Liver (tissue), 9 donors: ENCODE data around the gene MOK. TPM values are rescaled to one million over a fixed set of nuclear protein-coding genes. Genes with fewer than 3 reads are reported as not detected.

Experiments used
- DNase-seq: peaks from one replicate; pipeline ENCODE4 v3.0.0-alpha.2; 2017; ENCODE audit warnings: low spot score
- H3K27ac ChIP-seq, 2 donors: one replicate each; pipeline ENCODE4 v1.7.0; 2013; ENCODE audit warnings: inconsistent platforms in 2 of 2, low read length in 2 of 2, control low read depth in 1 of 2, low read depth in 1 of 2, mild to moderate bottlenecking in 1 of 2
- H3K27me3 ChIP-seq, 4 donors: one replicate each; pipeline versions ENCODE4 v1.6.1 to v1.7.0; 2013; ENCODE audit warnings: low read length in 3 of 4, inconsistent platforms in 1 of 4, mild to moderate bottlenecking in 1 of 4, moderate library complexity in 1 of 4; ENCODE audit not compliant: control insufficient read depth in 4 of 4, insufficient read depth in 4 of 4
- H3K36me3 ChIP-seq, 4 donors: one replicate each; pipeline versions ENCODE4 v1.6.1 to v1.7.0; 2013; ENCODE audit warnings: low read length in 3 of 4, mild to moderate bottlenecking in 3 of 4, low read depth in 1 of 4, moderate library complexity in 1 of 4; ENCODE audit not compliant: control insufficient read depth in 4 of 4, insufficient read depth in 3 of 4
- H3K4me1 ChIP-seq, 4 donors: one replicate each; pipeline versions ENCODE4 v1.6.1 to v1.7.0; 2013; ENCODE audit warnings: low read length in 3 of 4, mild to moderate bottlenecking in 3 of 4, moderate library complexity in 1 of 4; ENCODE audit not compliant: control insufficient read depth in 4 of 4, insufficient read depth in 4 of 4
- H3K4me3 ChIP-seq, 3 donors: one replicate each; pipeline versions ENCODE4 v1.6.1 to v1.7.0; 2013; ENCODE audit warnings: low read length in 3 of 3, control low read depth in 1 of 3, low read depth in 1 of 3, mild to moderate bottlenecking in 1 of 3
- H3K9ac ChIP-seq, 2 donors: one replicate each; pipeline ENCODE4 v1.7.0; 2013; ENCODE audit warnings: low read length in 2 of 2, mild to moderate bottlenecking in 2 of 2, moderate library complexity in 2 of 2, control low read depth in 1 of 2, low read depth in 1 of 2
- H3K9me3 ChIP-seq, 4 donors: one replicate each; pipeline versions ENCODE4 v1.6.1 to v1.7.0; 2013; ENCODE audit warnings: low read length in 3 of 4; ENCODE audit not compliant: control insufficient read depth in 4 of 4
- CTCF ChIP-seq: fragments of 150-350 bp; IDR thresholded peaks from 2 replicates; pipeline ENCODE4 v1.5.1; 2017; ENCODE audit warnings: improper control_type of control experiment, low read depth, low read length; ENCODE audit not compliant: missing input control
- EGR1 ChIP-seq, 2 donors: IDR thresholded peaks; 2 replicates each; pipeline ENCODE4 v1.6.1; 2016 to 2018; ENCODE audit warnings: antibody characterized with exemption in 2 of 2, low read depth in 2 of 2
- FOXA1 ChIP-seq: IDR thresholded peaks from 2 replicates; pipeline ENCODE4 v1.6.1; 2016; ENCODE audit warnings: antibody characterized with exemption
- FOXA2 ChIP-seq: IDR thresholded peaks from 2 replicates; pipeline ENCODE4 v1.6.1; 2016; ENCODE audit warnings: antibody characterized with exemption
- GABPA ChIP-seq, 2 donors: IDR thresholded peaks in 1 of 2; conservative IDR thresholded peaks in 1 of 2; 2 replicates each; pipeline ENCODE4 v1.6.1; 2016; ENCODE audit warnings: antibody characterized with exemption in 2 of 2, mild to moderate bottlenecking in 1 of 2, moderate library complexity in 1 of 2
- HNF4A ChIP-seq, 2 donors: conservative IDR thresholded peaks; 2 replicates each; pipeline ENCODE4 v1.6.1; 2016; ENCODE audit warnings: antibody characterized with exemption in 2 of 2, mild to moderate bottlenecking in 2 of 2
- HNF4G ChIP-seq: IDR thresholded peaks from 2 replicates; pipeline ENCODE4 v1.6.1; 2016; ENCODE audit warnings: antibody characterized with exemption
- JUND ChIP-seq, 2 donors: IDR thresholded peaks; 2 replicates each; pipeline ENCODE4 v1.6.1; 2016; ENCODE audit warnings: antibody characterized with exemption in 2 of 2
- MAX ChIP-seq: IDR thresholded peaks from 2 replicates; pipeline ENCODE4 v1.6.1; 2016; ENCODE audit warnings: antibody characterized with exemption
- NR2F2 ChIP-seq: IDR thresholded peaks from 2 replicates; pipeline ENCODE4 v1.6.1; 2016; ENCODE audit warnings: antibody characterized with exemption
- RAD21 ChIP-seq, 2 donors: IDR thresholded peaks; 2 replicates each; pipeline ENCODE4 v1.6.1; 2016; ENCODE audit warnings: antibody characterized with exemption in 2 of 2, mild to moderate bottlenecking in 2 of 2
- REST ChIP-seq: IDR thresholded peaks from 2 replicates; pipeline ENCODE4 v1.6.1; 2016; ENCODE audit warnings: antibody characterized with exemption, mild to moderate bottlenecking
- RXRA ChIP-seq, 2 donors: IDR thresholded peaks; 2 replicates each; pipeline ENCODE4 v1.6.1; 2017 to 2018; ENCODE audit warnings: antibody characterized with exemption in 2 of 2, mild to moderate bottlenecking in 1 of 2
- SP1 ChIP-seq: IDR thresholded peaks from 2 replicates; pipeline ENCODE4 v1.6.1; 2018; ENCODE audit warnings: antibody characterized with exemption, mild to moderate bottlenecking
- TAF1 ChIP-seq: conservative IDR thresholded peaks from 2 replicates; pipeline ENCODE4 v1.6.1; 2016; ENCODE audit warnings: antibody characterized with exemption, mild to moderate bottlenecking
- YY1 ChIP-seq: IDR thresholded peaks from 2 replicates; pipeline ENCODE4 v1.6.1; 2016; ENCODE audit warnings: antibody characterized with exemption, mild to moderate bottlenecking
- WGBS: extraction: QIAGEN DNeasy Blood & Tissue Kit; methylation state at CpG from one replicate; pipeline ENCODE4 v1.1.7; 2013; 5-methylcytosine and 5-hydroxymethylcytosine counted together
- polyA plus RNA-seq, 2 donors: library from polyadenylated mRNA; stranded (reverse) in 1 of 2; unstranded in 1 of 2; fragments of 200-250 nt in 1 of 2; fragments of >200 nt in 1 of 2; fragmentation: Nextera tagmentation in 1 of 2; extraction: Ambion mirVana in 1 of 2; gene quantifications; one replicate each; pipeline versions ENCODE4 v1.2.1 to v1.2.3, GENCODE V29; 2013 to 2015
- total RNA-seq, 2 donors: library from RNA; depleted of rRNA; stranded (reverse); fragments of >200 nt; gene quantifications; one replicate each; pipeline ENCODE4 v1.2.3, GENCODE V29; 2014
- TF ChIP-seq, protein P1 (sequence below): IDR thresholded peaks from 2 replicates; pipeline ENCODE4 v1.6.1; 2016; ENCODE audit warnings: antibody characterized with exemption
- TF ChIP-seq, protein P2 (sequence below): IDR thresholded peaks from 2 replicates; pipeline ENCODE4 v1.6.1; 2016; ENCODE audit warnings: antibody characterized with exemption
- donor health status: healthy.
- donor health status: healthy.
- donor health status: healthy.
- donor health status: healthy.
- donor health status: healthy.

Gene MOK
- total and polyA plus RNA-seq, 4 donors: 2.4 to 6.4 (median 2.9) TPM

- no peak overlapping the region for H3K9ac ChIP-seq
- TF ChIP-seq CTCF (no peak), TAF1 (no peak), FOXA1 (no peak), NR2F2 (no peak), JUND (IDR thresholded peaks at IDR 0.05) (no peak), SP1 (no peak), REST (no peak), HNF4A (conservative IDR thresholded peaks at IDR 0.05) (no peak), HNF4G (no peak), EGR1 (IDR thresholded peaks at IDR 0.05; ENCODE audit: low read depth in 2 of 2) (no peak), FOXA2 (no peak), YY1 (no peak), MAX (no peak), GABPA (IDR thresholded peaks at IDR 0.05 in 1 of 2, conservative IDR thresholded peaks at IDR 0.05 in 1 of 2) (no peak), RXRA (IDR thresholded peaks at IDR 0.05) (no peak), RAD21 (IDR thresholded peaks at IDR 0.05) (no peak)
- TF ChIP-seq, protein P1, sequence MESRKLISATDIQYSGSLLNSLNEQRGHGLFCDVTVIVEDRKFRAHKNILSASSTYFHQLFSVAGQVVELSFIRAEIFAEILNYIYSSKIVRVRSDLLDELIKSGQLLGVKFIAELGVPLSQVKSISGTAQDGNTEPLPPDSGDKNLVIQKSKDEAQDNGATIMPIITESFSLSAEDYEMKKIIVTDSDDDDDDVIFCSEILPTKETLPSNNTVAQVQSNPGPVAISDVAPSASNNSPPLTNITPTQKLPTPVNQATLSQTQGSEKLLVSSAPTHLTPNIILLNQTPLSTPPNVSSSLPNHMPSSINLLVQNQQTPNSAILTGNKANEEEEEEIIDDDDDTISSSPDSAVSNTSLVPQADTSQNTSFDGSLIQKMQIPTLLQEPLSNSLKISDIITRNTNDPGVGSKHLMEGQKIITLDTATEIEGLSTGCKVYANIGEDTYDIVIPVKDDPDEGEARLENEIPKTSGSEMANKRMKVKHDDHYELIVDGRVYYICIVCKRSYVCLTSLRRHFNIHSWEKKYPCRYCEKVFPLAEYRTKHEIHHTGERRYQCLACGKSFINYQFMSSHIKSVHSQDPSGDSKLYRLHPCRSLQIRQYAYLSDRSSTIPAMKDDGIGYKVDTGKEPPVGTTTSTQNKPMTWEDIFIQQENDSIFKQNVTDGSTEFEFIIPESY: no peak
- TF ChIP-seq, protein P2, sequence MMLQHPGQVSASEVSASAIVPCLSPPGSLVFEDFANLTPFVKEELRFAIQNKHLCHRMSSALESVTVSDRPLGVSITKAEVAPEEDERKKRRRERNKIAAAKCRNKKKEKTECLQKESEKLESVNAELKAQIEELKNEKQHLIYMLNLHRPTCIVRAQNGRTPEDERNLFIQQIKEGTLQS: no peak
- no peaks in the 10 kb centered on the region for H3K9me3 ChIP-seq
- no peak overlapping the region for H3K27ac ChIP-seq
- H3K4me3 ChIP-seq: no peak overlapping the region
- H3K4me1 ChIP-seq: peaks cover 0 to 3% (median 0%) of the 10 kb centered on the region in 4 donors
- no peaks in the 10 kb centered on the region for H3K27me3 ChIP-seq
- 96% methylated on average over 10 of the region's 10 CpGs for WGBS
- no peak for DNase-seq
- peaks cover 0 to 12% (median 2%) of the 10 kb centered on the region in 4 donors for H3K36me3 ChIP-seq
These were observed 92.1 kb downstream of the MOK start for GRCh38 chr14:102212845-102213244.
